ENCODE results near the gene CMIP. TPM values are rescaled to one million over a fixed set of nuclear protein-coding genes. Genes with fewer than 3 reads are reported as not detected.

CMIP gene
- total RNA-seq, 3 donors from 2014 or later: 73.3 to 127 (median 79.8) TPM

- intact Hi-C loops (cut with DNase I, micrococcal nuclease): no loop called here
- H3K4me1 ChIP-seq (ENCODE audit: low read depth): no peaks in the 10 kb centered on the region
These were observed 236.1 kb downstream of the CMIP start for GRCh38 chr16:81680444-81681275.

GRCh38 chr16:81681311-81681710 is 236.7 kb downstream of the CMIP start:
- Histone ChIP-seq H3K36me3 (ENCODE audit: low read depth) (no peaks in the 10 kb centered on the region), H3K4me1 (ENCODE audit: low read depth) (no peaks in the 10 kb centered on the region)

More at GRCh38 chr16:81680444-81681275, 236.1 kb downstream of the CMIP start:
- ATAC-seq (peak; percentile 11), DNase-seq (peak in 1 of 3 donors; percentile 33)
- Histone ChIP-seq H3K4me3 (no peak overlapping the region), H3K36me3 (ENCODE audit: low read depth) (no peaks in the 10 kb centered on the region), H3K9me3 (no peaks in the 10 kb centered on the region)
- no peak for TF ChIP-seq CTCF (IDR thresholded peaks at IDR 0.05)

GRCh38 chr16:81684242-81684837 is 239.7 kb downstream of the CMIP start:
- H3K9me3 ChIP-seq: no peaks in the 10 kb centered on the region
- no peak for TF ChIP-seq CTCF (IDR thresholded peaks at IDR 0.05)
- DNase-seq (peak in 1 of 3 donors; percentile 37), ATAC-seq (no peak)
- intact Hi-C loops (cut with DNase I, micrococcal nuclease): no loop called here
- no peak overlapping the region for H3K4me3 ChIP-seq
- no peaks in the 10 kb centered on the region for H3K36me3 ChIP-seq (ENCODE audit: low read depth)
- no peaks in the 10 kb centered on the region for H3K4me1 ChIP-seq (ENCODE audit: low read depth)

More at GRCh38 chr16:81681311-81681710, 236.7 kb downstream of the CMIP start:
- ATAC-seq (no peak), DNase-seq (no peak)
- Histone ChIP-seq H3K4me3 (no peak overlapping the region), H3K9me3 (no peaks in the 10 kb centered on the region)
- no peak for TF ChIP-seq CTCF (IDR thresholded peaks at IDR 0.05)
- intact Hi-C loops (cut with DNase I, micrococcal nuclease): no loop called here

- peak; percentile 14 for ATAC-seq
- intact Hi-C loops (cut with DNase I, micrococcal nuclease): no loop called here
- H3K4me3 ChIP-seq: no peak overlapping the region
- no peaks in the 10 kb centered on the region for H3K36me3 ChIP-seq (ENCODE audit: low read depth)
- DNase-seq: no peak
- no peaks in the 10 kb centered on the region for H3K9me3 ChIP-seq
- H3K4me1 ChIP-seq (ENCODE audit: low read depth): no peaks in the 10 kb centered on the region
- TF ChIP-seq CTCF (IDR thresholded peaks at IDR 0.05): no peak
These were observed 240.3 kb downstream of the CMIP start for GRCh38 chr16:81684901-81685300.

GRCh38 chr16:81686391-81687130 is 242.0 kb downstream of the CMIP start:
- no peaks in the 10 kb centered on the region for H3K36me3 ChIP-seq (ENCODE audit: low read depth)
- intact Hi-C loops (cut with DNase I, micrococcal nuclease): no loop called here

More at GRCh38 chr16:81686391-81687130, 242.0 kb downstream of the CMIP start:
- ATAC-seq (no peak), DNase-seq (peak in 1 of 3 donors; percentile 36)
- Histone ChIP-seq H3K4me1 (ENCODE audit: low read depth) (no peaks in the 10 kb centered on the region), H3K9me3 (no peaks in the 10 kb centered on the region), H3K4me3 (no peak overlapping the region)
- no peak for TF ChIP-seq CTCF (IDR thresholded peaks at IDR 0.05)

All from mucosa of descending colon (tissue), 3 donors.